ENCODE results near the gene CADM1.

CADM1 gene

DNA sequence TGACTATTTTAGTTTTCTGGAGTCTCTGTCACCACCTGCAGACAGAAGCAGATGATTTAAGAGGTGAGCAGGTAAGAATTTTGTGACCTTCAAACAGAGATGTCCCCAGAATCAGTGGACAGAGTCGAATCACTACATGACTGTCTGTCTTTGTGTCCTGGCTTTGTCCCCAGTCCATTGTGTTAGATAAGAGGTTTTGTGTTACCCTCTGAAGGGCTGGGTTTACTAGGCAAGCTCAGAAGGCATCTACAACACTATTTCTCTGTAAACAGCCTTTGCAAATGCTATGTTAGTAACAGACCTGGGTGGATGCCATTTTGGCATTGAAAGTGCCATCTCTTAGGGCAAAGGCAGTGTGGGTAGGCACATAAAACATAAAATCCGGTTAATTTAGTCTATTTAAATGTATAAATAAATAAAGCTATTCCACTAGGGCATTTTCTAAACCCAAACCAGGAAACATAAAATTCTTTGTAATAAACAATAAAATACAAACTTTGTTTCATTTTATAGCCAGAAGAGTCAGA, 40.3 kb upstream of the CADM1 start:
- TF ChIP-seq, protein P1, sequence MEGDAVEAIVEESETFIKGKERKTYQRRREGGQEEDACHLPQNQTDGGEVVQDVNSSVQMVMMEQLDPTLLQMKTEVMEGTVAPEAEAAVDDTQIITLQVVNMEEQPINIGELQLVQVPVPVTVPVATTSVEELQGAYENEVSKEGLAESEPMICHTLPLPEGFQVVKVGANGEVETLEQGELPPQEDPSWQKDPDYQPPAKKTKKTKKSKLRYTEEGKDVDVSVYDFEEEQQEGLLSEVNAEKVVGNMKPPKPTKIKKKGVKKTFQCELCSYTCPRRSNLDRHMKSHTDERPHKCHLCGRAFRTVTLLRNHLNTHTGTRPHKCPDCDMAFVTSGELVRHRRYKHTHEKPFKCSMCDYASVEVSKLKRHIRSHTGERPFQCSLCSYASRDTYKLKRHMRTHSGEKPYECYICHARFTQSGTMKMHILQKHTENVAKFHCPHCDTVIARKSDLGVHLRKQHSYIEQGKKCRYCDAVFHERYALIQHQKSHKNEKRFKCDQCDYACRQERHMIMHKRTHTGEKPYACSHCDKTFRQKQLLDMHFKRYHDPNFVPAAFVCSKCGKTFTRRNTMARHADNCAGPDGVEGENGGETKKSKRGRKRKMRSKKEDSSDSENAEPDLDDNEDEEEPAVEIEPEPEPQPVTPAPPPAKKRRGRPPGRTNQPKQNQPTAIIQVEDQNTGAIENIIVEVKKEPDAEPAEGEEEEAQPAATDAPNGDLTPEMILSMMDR (IDR thresholded peaks at IDR 0.05; ENCODE audit: extremely low read depth, missing control alignments) = no peak
- no peak for DNase-seq (ENCODE audit: low spot score)

DNA sequence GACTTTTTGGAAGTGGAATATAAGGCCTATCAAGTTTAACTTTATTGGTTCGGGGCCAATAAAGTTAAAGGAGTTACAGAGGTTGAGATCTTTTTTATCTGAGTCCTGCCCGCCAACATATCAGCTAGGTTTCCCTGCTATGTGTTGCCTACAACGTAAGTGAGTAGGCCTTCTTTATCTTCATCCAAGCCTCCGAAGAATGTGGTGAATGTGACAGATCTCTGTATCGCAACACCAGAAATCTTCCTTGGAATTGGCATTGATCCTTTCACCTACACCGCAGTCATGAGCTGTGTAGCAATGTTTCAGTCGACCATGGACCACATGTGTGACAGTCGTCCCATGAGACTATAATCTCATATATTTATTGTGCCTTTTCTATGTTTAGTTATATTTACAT, 37.3 kb upstream of the CADM1 start:
- no peak for DNase-seq (ENCODE audit: low spot score)
- TF ChIP-seq, protein P1 (IDR thresholded peaks at IDR 0.05; ENCODE audit: extremely low read depth, missing control alignments) = no peak

DNA sequence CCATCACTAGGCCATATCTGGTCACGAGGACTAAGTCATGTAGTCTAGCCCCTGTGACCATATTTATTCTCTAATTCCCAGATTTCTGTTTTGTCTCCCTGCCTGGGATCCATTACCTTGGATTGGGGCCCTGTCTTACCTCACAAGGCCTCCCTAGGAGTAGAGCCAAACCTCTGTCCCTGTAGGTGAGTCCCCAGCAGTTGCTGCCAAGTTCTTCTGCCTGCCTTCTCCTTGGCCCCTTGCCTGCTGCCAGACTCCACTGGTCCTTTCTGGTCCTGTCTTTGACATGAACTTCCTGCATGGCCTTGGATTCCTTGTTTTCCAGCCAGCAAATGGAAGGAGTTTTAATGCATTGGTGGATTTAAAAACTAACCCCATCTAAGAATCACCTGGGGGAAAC, 35.6 kb upstream of the CADM1 start:
- TF ChIP-seq, protein P1 (IDR thresholded peaks at IDR 0.05; ENCODE audit: extremely low read depth, missing control alignments) = no peak
- DNase-seq (ENCODE audit: low spot score) = no peak

DNA sequence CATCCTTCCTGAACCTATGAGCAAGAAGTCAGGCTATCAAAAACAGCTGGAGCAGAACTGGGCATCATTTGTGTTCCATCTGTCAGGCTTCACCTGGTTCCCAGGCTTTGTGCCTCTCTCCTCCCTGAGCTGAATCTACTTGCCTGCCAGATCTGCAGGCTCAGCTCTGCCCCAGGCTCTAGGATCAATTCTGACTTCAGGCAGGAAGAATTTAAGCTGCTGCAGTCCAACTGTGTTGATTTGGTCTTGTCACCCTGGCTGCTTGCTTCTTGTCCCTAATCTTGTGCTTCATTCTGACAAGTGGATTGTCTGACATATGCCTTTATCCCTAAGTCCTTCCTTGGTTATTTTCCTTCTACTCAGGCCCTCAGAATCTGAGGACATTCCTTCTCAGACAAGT, 31.6 kb upstream of the CADM1 start:
- TF ChIP-seq, protein P1 (IDR thresholded peaks at IDR 0.05; ENCODE audit: extremely low read depth, missing control alignments) = no peak
- DNase-seq (ENCODE audit: low spot score) = no peak

DNA sequence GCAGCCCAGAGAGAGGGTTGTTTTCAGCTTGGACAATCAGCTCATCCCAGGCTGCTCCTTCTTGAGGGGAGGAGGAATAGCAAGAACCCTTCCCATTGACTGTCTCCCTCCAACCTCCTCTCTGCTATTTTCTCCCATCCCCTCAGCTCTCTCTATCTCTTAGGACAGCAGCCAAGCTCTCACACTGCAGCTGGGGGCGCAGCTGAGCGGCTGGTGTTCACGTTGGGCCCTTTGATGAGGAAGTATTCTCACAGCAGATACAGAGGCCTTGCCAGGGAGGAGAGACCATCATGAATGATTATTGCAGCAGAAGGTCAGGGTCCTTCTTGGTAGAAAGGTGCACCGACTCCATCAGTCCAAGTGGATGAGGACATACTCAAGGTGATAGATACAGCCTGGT, 26.5 kb upstream of the CADM1 start:
- DNase-seq (ENCODE audit: low spot score) = peak; percentile 13
- TF ChIP-seq, protein P1 (IDR thresholded peaks at IDR 0.05; ENCODE audit: extremely low read depth, missing control alignments) = peak; percentile 32

DNA sequence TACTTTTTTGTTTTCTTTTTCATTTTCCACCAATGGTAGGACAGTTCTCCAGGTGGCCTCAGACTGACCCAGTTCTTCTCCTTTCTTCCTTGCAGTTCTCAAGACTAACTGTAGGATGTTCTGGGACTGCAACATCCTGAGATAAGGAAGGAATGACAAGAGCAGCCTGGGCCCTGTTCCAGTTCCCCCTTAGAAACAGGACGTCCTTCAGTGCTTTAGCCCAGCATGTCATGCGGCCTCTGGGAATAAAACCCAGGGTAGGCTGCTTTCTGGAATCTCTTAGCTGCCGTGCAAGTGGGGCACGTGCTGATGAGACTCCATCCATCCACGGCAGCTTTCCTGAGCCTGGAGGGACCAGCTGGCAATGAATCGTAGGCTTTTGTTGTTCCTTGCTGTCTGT, 24.0 kb upstream of the CADM1 start:
- TF ChIP-seq, protein P1 (IDR thresholded peaks at IDR 0.05; ENCODE audit: extremely low read depth, missing control alignments) = no peak
- no peak for DNase-seq (ENCODE audit: low spot score)

DNA sequence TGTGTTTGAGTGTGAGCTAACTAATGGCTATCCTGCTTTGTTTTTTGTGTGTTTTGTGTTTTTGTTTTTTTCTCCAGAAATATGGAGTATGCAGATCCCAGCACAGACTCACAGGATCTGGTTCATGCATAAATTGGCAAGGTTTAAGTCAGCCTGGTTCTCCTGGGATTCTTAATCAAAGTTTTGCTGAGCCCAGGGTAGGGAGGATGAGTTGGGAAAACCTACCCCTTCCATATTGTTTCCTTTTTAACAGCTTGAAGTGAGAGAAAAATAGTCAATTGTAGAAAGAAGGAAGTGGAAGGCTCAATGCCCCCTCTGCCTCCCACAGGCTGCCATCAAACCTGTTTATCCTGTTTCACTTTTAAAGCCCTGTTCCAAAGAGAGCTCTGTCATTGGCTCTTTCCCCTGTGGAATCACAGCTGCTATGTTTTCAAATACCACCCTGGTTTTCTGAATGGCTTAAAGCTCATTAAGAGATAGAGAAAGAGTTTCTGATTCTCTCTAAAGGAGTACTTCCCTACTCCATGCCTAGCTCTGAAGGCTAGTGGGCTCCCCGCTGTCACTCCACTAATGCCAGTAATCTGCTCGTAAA, 23.4 kb upstream of the CADM1 start:
- DNase-seq (ENCODE audit: low spot score) = no peak
- TF ChIP-seq, protein P1 (IDR thresholded peaks at IDR 0.05; ENCODE audit: extremely low read depth, missing control alignments) = no peak

All from GM20000 (cell line).